A673 (cell line): Measurements from ENCODE around the gene EFCAB6. TPM values are rescaled to one million over a fixed set of nuclear protein-coding genes. Genes with fewer than 3 reads are reported as not detected.

Experiments
- BruUV-seq: library from RNA; stranded (reverse); fragments of 400-500 nt; replicated peaks from 2 replicates; lab custom pipeline; 2021; lab: Mats Ljungman, UMichigan
- CTCF ChIA-PET: fragments of 300-600 bp; sonication (Branson Sonifier 250); formaldehyde crosslinking; loops from one replicate; lab custom pipeline; 2022; ENCODE audit warnings: antibody characterized with exemption; lab: Charles Lee
- POLR2A ChIA-PET: fragments of 300-600 bp; sonication (Branson Sonifier 250); formaldehyde crosslinking; loops from one replicate; lab custom pipeline; 2022; ENCODE audit warnings: antibody characterized with exemption; ENCODE audit not compliant: low non-redundant PET; lab: Charles Lee
- DNase-seq: peaks from one replicate; pipeline ENCODE4 v3.0.0-alpha.2; 2015; ENCODE audit warnings: low spot score
- H3K27ac ChIP-seq: fragments of 200-600 bp; sonication (generic); 2 replicates; pipeline ENCODE4 v1.5.1; 2016; ENCODE audit warnings: mixed run types, low read depth, mild to moderate bottlenecking, mixed read lengths, antibody characterized with exemption, low read length; ENCODE audit not compliant: poor library complexity, severe bottlenecking
- H3K27me3 ChIP-seq: fragments of 200-600 bp; sonication (generic); replicated peaks from 2 replicates; pipeline ENCODE4 v1.6.1; 2017; ENCODE audit warnings: mixed run types, low read depth, mild to moderate bottlenecking, mixed read lengths, antibody characterized with exemption, low read length; ENCODE audit not compliant: insufficient read depth, poor library complexity
- H3K36me3 ChIP-seq: fragments of 200-600 bp; sonication (generic); 2 replicates; pipeline ENCODE4 v1.6.1; 2016; ENCODE audit warnings: mixed run types, mild to moderate bottlenecking, mixed read lengths, antibody characterized with exemption, low read length; ENCODE audit not compliant: insufficient read depth, poor library complexity, severe bottlenecking
- H3K4me1 ChIP-seq: fragments of 200-600 bp; sonication (generic); 2 replicates; pipeline ENCODE4 v1.6.1; 2017; ENCODE audit warnings: mixed run types, mild to moderate bottlenecking, mixed read lengths, antibody characterized with exemption, low read length; ENCODE audit not compliant: insufficient read depth, poor library complexity, severe bottlenecking
- H3K4me3 ChIP-seq: fragments of 200-600 bp; sonication (generic); 2 replicates; pipeline ENCODE4 v1.5.1; 2016; ENCODE audit warnings: low read depth, mixed run types, mild to moderate bottlenecking, mixed read lengths, low read length; ENCODE audit not compliant: poor library complexity, severe bottlenecking
- H3K9me3 ChIP-seq: fragments of 200-600 bp; sonication (generic); 2 replicates; pipeline ENCODE4 v1.6.1; 2016; ENCODE audit warnings: mixed run types, low read depth, mild to moderate bottlenecking, mixed read lengths, antibody characterized with exemption, low read length; ENCODE audit not compliant: poor library complexity, severe bottlenecking
- EZH2 ChIP-seq: fragments of 200-600 bp; sonication (generic); IDR thresholded peaks from 2 replicates; pipeline ENCODE4 v1.6.1; 2017; ENCODE audit warnings: borderline replicate concordance, low read depth, mild to moderate bottlenecking, mixed read lengths, antibody characterized with exemption, low read length; ENCODE audit not compliant: poor library complexity, severe bottlenecking
- intact Hi-C: fragments of 100-400 bp; cut with micrococcal nuclease; formaldehyde crosslinking; loops from one replicate; pipeline ENCODE4 v1.10.0; 2022; ENCODE audit not compliant: unreplicated experiment
- total RNA-seq: library from RNA; stranded (reverse); gene quantifications from 2 replicates; pipeline ENCODE4 v1.2.3, GENCODE V29; 2021
- TF ChIP-seq, protein P1 (sequence below): fragments of 300-800, 200-600 bp; sonication (generic); conservative IDR thresholded peaks from 2 replicates; pipeline ENCODE4 v1.5.1; 2017; ENCODE audit warnings: low read depth, mild to moderate bottlenecking, antibody characterized with exemption, low read length, moderate library complexity, mixed read lengths

EFCAB6 gene
- total RNA-seq, 1 experiment from 2014 or later = 0.41 TPM

DNA sequence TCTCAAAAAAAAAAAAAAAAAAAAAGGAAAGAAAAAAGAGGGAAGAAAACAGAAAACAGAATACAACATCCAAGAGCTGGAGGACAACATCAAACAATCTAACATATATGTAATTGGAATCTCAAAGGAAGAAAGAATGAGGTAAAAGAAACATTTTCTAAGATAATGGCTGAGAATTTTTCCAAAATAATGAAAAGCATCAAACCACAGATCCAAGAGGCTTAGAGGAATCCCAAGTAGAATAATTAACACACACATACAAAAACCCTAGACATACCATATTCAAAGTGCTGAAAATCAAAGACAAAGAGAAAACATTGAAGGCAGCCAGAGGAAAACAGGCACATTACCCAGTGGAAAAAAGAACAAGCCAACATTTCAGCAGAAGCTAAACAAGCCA is 45.3 kb upstream of the EFCAB6 start:
- ChIA-PET POLR2A (no interaction called here), CTCF (no interaction called here)
- Histone ChIP-seq H3K4me3 (no peak overlapping the region), H3K4me1 (no peaks in the 10 kb centered on the region), H3K36me3 (no peaks in the 10 kb centered on the region), H3K27ac (no peak overlapping the region), H3K27me3 (peaks cover 23% of the 10 kb centered on the region), H3K9me3 (no peaks in the 10 kb centered on the region)
- intact Hi-C loops = no loop called here
- no peak for DNase-seq
- TF ChIP-seq, protein P1, sequence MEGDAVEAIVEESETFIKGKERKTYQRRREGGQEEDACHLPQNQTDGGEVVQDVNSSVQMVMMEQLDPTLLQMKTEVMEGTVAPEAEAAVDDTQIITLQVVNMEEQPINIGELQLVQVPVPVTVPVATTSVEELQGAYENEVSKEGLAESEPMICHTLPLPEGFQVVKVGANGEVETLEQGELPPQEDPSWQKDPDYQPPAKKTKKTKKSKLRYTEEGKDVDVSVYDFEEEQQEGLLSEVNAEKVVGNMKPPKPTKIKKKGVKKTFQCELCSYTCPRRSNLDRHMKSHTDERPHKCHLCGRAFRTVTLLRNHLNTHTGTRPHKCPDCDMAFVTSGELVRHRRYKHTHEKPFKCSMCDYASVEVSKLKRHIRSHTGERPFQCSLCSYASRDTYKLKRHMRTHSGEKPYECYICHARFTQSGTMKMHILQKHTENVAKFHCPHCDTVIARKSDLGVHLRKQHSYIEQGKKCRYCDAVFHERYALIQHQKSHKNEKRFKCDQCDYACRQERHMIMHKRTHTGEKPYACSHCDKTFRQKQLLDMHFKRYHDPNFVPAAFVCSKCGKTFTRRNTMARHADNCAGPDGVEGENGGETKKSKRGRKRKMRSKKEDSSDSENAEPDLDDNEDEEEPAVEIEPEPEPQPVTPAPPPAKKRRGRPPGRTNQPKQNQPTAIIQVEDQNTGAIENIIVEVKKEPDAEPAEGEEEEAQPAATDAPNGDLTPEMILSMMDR = no peak
- TF ChIP-seq EZH2 = no peak
- BruUV-seq = no TSS peak

DNA sequence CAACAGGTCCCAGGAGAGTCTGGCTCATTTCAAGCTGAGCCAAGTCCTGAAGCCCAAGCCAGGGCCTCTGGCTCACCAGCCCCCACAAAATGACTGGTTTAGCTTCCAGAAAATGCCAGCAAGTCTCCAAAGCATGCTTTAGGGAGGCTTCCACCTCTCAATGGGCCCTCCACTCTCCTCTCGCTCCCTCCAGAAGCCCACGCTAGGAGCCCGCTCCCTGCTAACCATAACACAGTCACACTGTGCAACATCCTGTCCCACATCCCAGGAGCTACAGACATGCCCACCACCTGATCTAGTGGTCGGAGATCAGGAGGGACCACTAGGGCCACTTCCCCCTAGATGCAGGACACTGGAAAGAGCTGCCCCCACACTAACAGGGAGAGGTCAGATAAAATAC is 43.3 kb upstream of the EFCAB6 start:
- Histone ChIP-seq H3K4me1 (no peaks in the 10 kb centered on the region), H3K36me3 (no peaks in the 10 kb centered on the region), H3K4me3 (no peak overlapping the region), H3K27me3 (peaks cover 24% of the 10 kb centered on the region), H3K9me3 (no peaks in the 10 kb centered on the region), H3K27ac (no peak overlapping the region)
- no TSS peak for BruUV-seq
- no peak for DNase-seq
- POLR2A ChIA-PET = no interaction called here
- TF ChIP-seq, protein P1 = no peak
- TF ChIP-seq EZH2 = no peak
- CTCF ChIA-PET = no interaction called here
- intact Hi-C loops = no loop called here

DNA sequence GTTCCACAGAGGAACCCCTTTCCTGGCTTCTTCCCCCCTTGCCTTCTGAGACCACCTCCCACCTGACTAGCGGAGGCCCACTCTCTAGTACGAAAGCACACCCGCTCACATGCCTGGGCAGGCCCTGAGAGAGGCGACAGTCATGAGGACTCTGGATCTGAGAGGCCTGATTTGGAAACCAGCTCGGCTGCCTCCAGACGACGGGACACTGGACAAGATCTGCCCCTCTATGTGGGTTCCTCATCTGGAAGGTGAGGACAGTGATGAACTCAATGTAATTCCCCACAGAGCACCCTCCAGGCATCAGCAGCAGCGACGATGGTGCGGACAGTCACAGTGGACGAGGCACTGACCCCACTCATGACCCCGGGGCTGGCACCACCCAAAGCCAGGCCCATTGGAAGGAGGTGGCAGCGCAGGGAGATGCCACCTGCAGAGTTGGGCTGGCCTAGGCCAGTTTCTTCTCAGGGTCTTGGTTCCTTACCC is 42.7 kb upstream of the EFCAB6 start:
- H3K27ac ChIP-seq = no peak overlapping the region
- no peak overlapping the region for H3K4me3 ChIP-seq
- H3K27me3 ChIP-seq = peaks cover 28% of the 10 kb centered on the region
- no peaks in the 10 kb centered on the region for H3K36me3 ChIP-seq
- H3K9me3 ChIP-seq = no peaks in the 10 kb centered on the region
- no TSS peak for BruUV-seq
- H3K4me1 ChIP-seq = no peaks in the 10 kb centered on the region
- intact Hi-C loops = no loop called here
- no peak for DNase-seq
- CTCF ChIA-PET = no interaction called here
- POLR2A ChIA-PET = no interaction called here
- TF ChIP-seq, protein P1 = no peak
- TF ChIP-seq EZH2 = no peak
